Esophagus muscularis mucosa (tissue), 4 donors: ENCODE results near the gene ZFHX3. TPM values are rescaled to one million over a fixed set of nuclear protein-coding genes. Genes with fewer than 3 reads are reported as not detected.

Experiments used
- DNase-seq: peaks from one replicate; pipeline ENCODE4 v3.0.0-alpha.2; 2017; ENCODE audit errors: extremely low spot score
- H3K27ac ChIP-seq, 4 donors: fragments of 200-600 bp; sonication (generic); replicated peaks in 1 of 4; 1 replicate in 3 of 4; 2 replicates in 1 of 4; pipeline ENCODE4 v1.5.1; 2016 to 2019; ENCODE audit warnings: mild to moderate bottlenecking in 1 of 4
- H3K27me3 ChIP-seq, 4 donors: fragments of 200-600 bp; sonication (generic); one replicate each; pipeline versions ENCODE4 v1.5.1 to v1.6.0; 2016 to 2019
- H3K36me3 ChIP-seq, 4 donors: fragments of 200-600 bp; sonication (generic); one replicate each; pipeline ENCODE4 v1.5.1; 2016 to 2019
- H3K4me1 ChIP-seq, 4 donors: fragments of 200-600 bp; sonication (generic); one replicate each; pipeline ENCODE4 v1.5.1; 2016 to 2019
- H3K4me3 ChIP-seq, 4 donors: fragments of 200-600 bp; sonication (generic); 1 replicate in 2 of 4; 2 replicates in 2 of 4; pipeline ENCODE4 v1.5.1; 2016 to 2019; ENCODE audit warnings: mild to moderate bottlenecking in 4 of 4, moderate library complexity in 1 of 4
- H3K9me3 ChIP-seq, 4 donors: fragments of 200-600 bp; sonication (generic); 1 replicate in 3 of 4; 2 replicates in 1 of 4; pipeline ENCODE4 v1.5.1; 2016 to 2019
- CTCF ChIP-seq, 3 experiments: fragments of 200-600 bp in 2 of 3; fragments of 450-650 bp in 1 of 3; sonication (generic) in 2 of 3; IDR thresholded peaks; one replicate each; pipeline ENCODE4 v1.5.1; 2017 to 2019; ENCODE audit warnings: antibody characterized with exemption in 3 of 3, mild to moderate bottlenecking in 2 of 3, moderate library complexity in 1 of 3
- EP300 ChIP-seq: sonication (generic); formaldehyde crosslinking; IDR thresholded peaks from one replicate; pipeline ENCODE4 v1.6.1; 2017; ENCODE audit warnings: antibody characterized with exemption
- POLR2A ChIP-seq: fragments of 450-650 bp; IDR thresholded peaks from one replicate; pipeline ENCODE4 v1.6.1; 2017; ENCODE audit warnings: antibody characterized with exemption, moderate library complexity, mild to moderate bottlenecking, low read depth
- POLR2AphosphoS5 ChIP-seq, 2 donors: sonication (generic); formaldehyde crosslinking; IDR thresholded peaks; one replicate each; pipeline ENCODE4 v1.6.1; 2017; ENCODE audit warnings: antibody characterized with exemption in 2 of 2
- WGBS: methylation state at CpG from one replicate; pipeline ENCODE4 v1.1.5; 2018; 5-methylcytosine and 5-hydroxymethylcytosine counted together
- intact Hi-C: fragments of 100-400 bp; cut with DNase I; formaldehyde crosslinking; loops from one replicate; pipeline ENCODE4 v1.15.1; 2023
- total RNA-seq, 4 donors: library from RNA; depleted of rRNA; stranded (reverse); fragments of >200 nt; gene quantifications; one replicate each; pipeline versions ENCODE4 v1.1.0 to v1.2.1, GENCODE V29; 2016

The ZFHX3 gene
- total RNA-seq, 4 donors from 2014 or later: 25.7 to 53.0 (median 30.6) TPM

DNA sequence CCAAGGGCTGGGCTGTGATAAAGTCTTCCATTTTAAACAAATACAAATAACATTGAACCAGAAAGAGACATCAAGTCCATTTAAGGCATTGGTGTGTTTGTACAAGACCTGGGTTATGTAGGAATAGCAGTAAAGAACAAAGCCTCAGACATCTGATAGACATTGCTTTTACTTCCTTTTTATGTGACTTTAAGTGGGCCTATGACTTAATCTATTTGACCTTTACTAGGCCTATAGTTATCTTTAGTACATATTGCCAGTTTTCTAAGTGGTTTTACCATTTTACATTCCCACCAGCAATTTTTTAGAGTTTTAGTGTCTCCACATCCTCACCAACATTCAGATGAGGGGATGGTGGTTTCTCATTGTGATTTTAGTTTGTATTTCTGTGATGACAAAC lies 298.8 kb downstream of the ZFHX3 start:
- Histone ChIP-seq H3K27ac (no peak overlapping the region), H3K9me3 (no peaks in the 10 kb centered on the region), H3K27me3 (no peaks in the 10 kb centered on the region), H3K4me1 (no peaks in the 10 kb centered on the region), H3K4me3 (no peak overlapping the region), H3K36me3 (no peaks in the 10 kb centered on the region)
- intact Hi-C loops: no loop called here
- no peak for DNase-seq
- TF ChIP-seq CTCF (IDR thresholded peaks at IDR 0.05): no peak
- no peak for TF ChIP-seq POLR2AphosphoS5 (IDR thresholded peaks at IDR 0.05)
- TF ChIP-seq EP300: no peak
- no peak for TF ChIP-seq POLR2A

GRCh38 chr16:72744076-72744793 lies 303.7 kb downstream of the ZFHX3 start:
- no peak for DNase-seq
- Histone ChIP-seq H3K27me3 (no peaks in the 10 kb centered on the region), H3K4me3 (no peak overlapping the region), H3K9me3 (no peaks in the 10 kb centered on the region), H3K27ac (no peak overlapping the region), H3K4me1 (no peaks in the 10 kb centered on the region), H3K36me3 (no peaks in the 10 kb centered on the region)
- WGBS: 83% methylated on average over 2 of the region's 2 CpGs
- intact Hi-C loops: no loop called here
- TF ChIP-seq POLR2A (no peak), POLR2AphosphoS5 (IDR thresholded peaks at IDR 0.05) (no peak), CTCF (IDR thresholded peaks at IDR 0.05) (no peak), EP300 (no peak)

- 95% methylated on average over 8 of the region's 8 CpGs for WGBS
- no peak overlapping the region for H3K4me3 ChIP-seq
- DNase-seq: no peak
- TF ChIP-seq EP300 (no peak), POLR2A (no peak), POLR2AphosphoS5 (IDR thresholded peaks at IDR 0.05) (no peak), CTCF (IDR thresholded peaks at IDR 0.05) (no peak)
- H3K9me3 ChIP-seq: no peaks in the 10 kb centered on the region
- H3K4me1 ChIP-seq: no peaks in the 10 kb centered on the region
- H3K36me3 ChIP-seq: no peaks in the 10 kb centered on the region
- no peaks in the 10 kb centered on the region for H3K27me3 ChIP-seq
- no peak overlapping the region for H3K27ac ChIP-seq
- intact Hi-C loops: no loop called here
Measured at GRCh38 chr16:72743011-72743761, 304.7 kb downstream of the ZFHX3 start.

- WGBS: 90% methylated on average over 2 of the region's 2 CpGs
- H3K36me3 ChIP-seq: no peaks in the 10 kb centered on the region
- DNase-seq: no peak
- H3K27me3 ChIP-seq: no peaks in the 10 kb centered on the region
- intact Hi-C loops: no loop called here
- H3K4me1 ChIP-seq: no peaks in the 10 kb centered on the region
- H3K4me3 ChIP-seq: no peak overlapping the region
- no peaks in the 10 kb centered on the region for H3K9me3 ChIP-seq
- no peak for TF ChIP-seq POLR2AphosphoS5 (IDR thresholded peaks at IDR 0.05)
- TF ChIP-seq POLR2A: no peak
- TF ChIP-seq EP300: no peak
- no peak for TF ChIP-seq CTCF (IDR thresholded peaks at IDR 0.05)
- no peak overlapping the region for H3K27ac ChIP-seq
Measured at GRCh38 chr16:72740347-72740746, 307.6 kb downstream of the ZFHX3 start.
